ENCODE measurements around the gene WASL.

Gene WASL

DNA sequence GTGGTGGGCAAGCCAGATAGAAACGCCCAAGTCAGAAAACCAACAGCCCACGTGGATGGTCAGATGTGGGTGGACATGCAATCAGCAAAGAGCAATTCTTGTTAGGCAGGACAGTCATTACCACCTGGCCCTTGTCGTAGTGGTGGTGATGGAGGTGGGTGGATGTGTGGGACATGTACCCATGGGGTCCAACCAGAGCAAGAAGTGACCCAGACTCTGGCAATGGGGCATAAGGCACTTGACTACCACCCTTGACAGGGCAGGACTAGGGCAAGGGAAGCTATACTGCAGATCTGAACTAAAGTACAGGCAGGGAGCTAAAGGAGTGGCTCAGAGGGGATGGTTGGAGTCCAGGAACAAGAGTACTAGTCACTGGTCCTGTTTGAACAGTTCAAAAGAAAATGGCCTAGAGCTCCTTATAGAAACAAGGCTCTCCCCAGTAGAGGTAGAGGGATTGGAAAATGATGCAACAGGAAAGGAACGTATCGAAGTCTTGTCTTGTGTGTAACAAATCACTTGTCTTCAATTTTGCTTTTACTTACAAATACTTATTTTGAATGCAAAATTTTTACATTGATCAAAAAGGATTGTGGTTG is 75.6 kb downstream of the WASL start:
- Histone ChIP-seq H3K9me3 (ENCODE audit: low read length) (no peaks in the 10 kb centered on the region), H3K79me2 (ENCODE audit: insufficient read depth, low read length) (no peaks in the 10 kb centered on the region), H2AFZ (ENCODE audit: low read length) (no peak overlapping the region), H4K20me1 (ENCODE audit: insufficient read depth, low read length) (no peaks in the 10 kb centered on the region), H3K4me2 (ENCODE audit: low read length) (no peak overlapping the region), H3K9me2 (ENCODE audit: low read depth, low read length) (no peaks in the 10 kb centered on the region), H3F3A (ENCODE audit: insufficient read depth, low read length) (no peaks in the 10 kb centered on the region), H3K9ac (ENCODE audit: low read length) (no peak overlapping the region), H3K27me3 (ENCODE audit: insufficient read depth, low read length) (no peaks in the 10 kb centered on the region), H3K36me3 (ENCODE audit: insufficient read depth, low read length) (no peaks in the 10 kb centered on the region), H3K4me3 (ENCODE audit: low read depth, low read length, poor library complexity, severe bottlenecking) (no peak overlapping the region), H3K27ac (ENCODE audit: low read depth, low read length, poor library complexity, severe bottlenecking) (no peak overlapping the region), H3K4me1 (ENCODE audit: insufficient read depth, low read length, severe bottlenecking) (no peaks in the 10 kb centered on the region)
- TF ChIP-seq EZH2 (IDR thresholded peaks at IDR 0.05; ENCODE audit: borderline replicate concordance, low read length), result no peak
- TF ChIP-seq, protein P1, sequence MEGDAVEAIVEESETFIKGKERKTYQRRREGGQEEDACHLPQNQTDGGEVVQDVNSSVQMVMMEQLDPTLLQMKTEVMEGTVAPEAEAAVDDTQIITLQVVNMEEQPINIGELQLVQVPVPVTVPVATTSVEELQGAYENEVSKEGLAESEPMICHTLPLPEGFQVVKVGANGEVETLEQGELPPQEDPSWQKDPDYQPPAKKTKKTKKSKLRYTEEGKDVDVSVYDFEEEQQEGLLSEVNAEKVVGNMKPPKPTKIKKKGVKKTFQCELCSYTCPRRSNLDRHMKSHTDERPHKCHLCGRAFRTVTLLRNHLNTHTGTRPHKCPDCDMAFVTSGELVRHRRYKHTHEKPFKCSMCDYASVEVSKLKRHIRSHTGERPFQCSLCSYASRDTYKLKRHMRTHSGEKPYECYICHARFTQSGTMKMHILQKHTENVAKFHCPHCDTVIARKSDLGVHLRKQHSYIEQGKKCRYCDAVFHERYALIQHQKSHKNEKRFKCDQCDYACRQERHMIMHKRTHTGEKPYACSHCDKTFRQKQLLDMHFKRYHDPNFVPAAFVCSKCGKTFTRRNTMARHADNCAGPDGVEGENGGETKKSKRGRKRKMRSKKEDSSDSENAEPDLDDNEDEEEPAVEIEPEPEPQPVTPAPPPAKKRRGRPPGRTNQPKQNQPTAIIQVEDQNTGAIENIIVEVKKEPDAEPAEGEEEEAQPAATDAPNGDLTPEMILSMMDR (IDR thresholded peaks at IDR 0.05; ENCODE audit: low read length), result no peak

DNA sequence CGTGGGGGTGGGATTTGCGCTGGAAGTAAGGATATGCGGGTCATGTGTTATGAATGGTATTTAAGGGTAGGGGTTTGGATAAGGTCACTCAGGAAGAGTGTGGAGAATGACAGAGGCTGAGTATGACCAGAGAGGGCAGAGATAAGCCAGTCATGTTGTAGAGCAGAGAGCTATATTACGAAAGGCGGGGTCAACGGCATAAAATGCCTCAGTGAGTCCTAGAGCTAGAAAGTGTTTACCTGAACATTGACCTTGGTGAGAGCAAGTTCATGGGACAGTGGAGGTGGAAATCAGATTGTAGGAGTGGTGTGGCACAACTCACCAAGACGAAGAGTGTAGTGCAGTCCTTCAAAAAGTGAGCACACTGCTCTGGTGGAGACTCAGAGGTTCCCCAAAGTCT is 79.3 kb downstream of the WASL start:
- TF ChIP-seq, protein P1 (IDR thresholded peaks at IDR 0.05; ENCODE audit: low read length), result no peak
- TF ChIP-seq EZH2 (IDR thresholded peaks at IDR 0.05; ENCODE audit: borderline replicate concordance, low read length), result no peak
- no peak overlapping the region for H3K4me3 ChIP-seq (ENCODE audit: low read depth, low read length, poor library complexity, severe bottlenecking)

GRCh38 chr7:123666492-123666891 is 82.3 kb downstream of the WASL start:
- no peak for TF ChIP-seq EZH2 (IDR thresholded peaks at IDR 0.05; ENCODE audit: borderline replicate concordance, low read length)
- TF ChIP-seq, protein P1 (IDR thresholded peaks at IDR 0.05; ENCODE audit: low read length), result no peak

More for the DNA sequence above, 79.3 kb downstream of the WASL start:
- Histone ChIP-seq H4K20me1 (ENCODE audit: insufficient read depth, low read length) (no peaks in the 10 kb centered on the region), H3K27me3 (ENCODE audit: insufficient read depth, low read length) (no peaks in the 10 kb centered on the region), H3K79me2 (ENCODE audit: insufficient read depth, low read length) (no peaks in the 10 kb centered on the region), H3K4me1 (ENCODE audit: insufficient read depth, low read length, severe bottlenecking) (no peaks in the 10 kb centered on the region), H2AFZ (ENCODE audit: low read length) (no peak overlapping the region), H3K9ac (ENCODE audit: low read length) (no peak overlapping the region), H3K36me3 (ENCODE audit: insufficient read depth, low read length) (no peaks in the 10 kb centered on the region), H3K4me2 (ENCODE audit: low read length) (no peak overlapping the region), H3K27ac (ENCODE audit: low read depth, low read length, poor library complexity, severe bottlenecking) (no peak overlapping the region), H3K9me2 (ENCODE audit: low read depth, low read length) (no peaks in the 10 kb centered on the region), H3F3A (ENCODE audit: insufficient read depth, low read length) (no peaks in the 10 kb centered on the region), H3K9me3 (ENCODE audit: low read length) (no peaks in the 10 kb centered on the region)

More at GRCh38 chr7:123666492-123666891, 82.3 kb downstream of the WASL start:
- H3K9me3 ChIP-seq (ENCODE audit: low read length), result no peaks in the 10 kb centered on the region
- H2AFZ ChIP-seq (ENCODE audit: low read length), result no peak overlapping the region
- no peaks in the 10 kb centered on the region for H3K4me1 ChIP-seq (ENCODE audit: insufficient read depth, low read length, severe bottlenecking)
- H3K27me3 ChIP-seq (ENCODE audit: insufficient read depth, low read length), result no peaks in the 10 kb centered on the region
- H3K4me3 ChIP-seq (ENCODE audit: low read depth, low read length, poor library complexity, severe bottlenecking), result no peak overlapping the region
- H3K36me3 ChIP-seq (ENCODE audit: insufficient read depth, low read length), result no peaks in the 10 kb centered on the region
- no peak overlapping the region for H3K9ac ChIP-seq (ENCODE audit: low read length)
- no peaks in the 10 kb centered on the region for H3K9me2 ChIP-seq (ENCODE audit: low read depth, low read length)
- H3F3A ChIP-seq (ENCODE audit: insufficient read depth, low read length), result no peaks in the 10 kb centered on the region
- no peak overlapping the region for H3K27ac ChIP-seq (ENCODE audit: low read depth, low read length, poor library complexity, severe bottlenecking)
- H3K79me2 ChIP-seq (ENCODE audit: insufficient read depth, low read length), result no peaks in the 10 kb centered on the region
- no peaks in the 10 kb centered on the region for H4K20me1 ChIP-seq (ENCODE audit: insufficient read depth, low read length)
- H3K4me2 ChIP-seq (ENCODE audit: low read length), result no peak overlapping the region
